ENCODE data around the gene EIF4B.
"Not testable (repeated sequence)": the region's sequence is repeated elsewhere in the genome, so short reads cannot be mapped to it uniquely, and the experiment has no call there.

Gene EIF4B

GRCh38 chr12:53005986-53006809 is at the start of gene EIF4B:
TSS of gene EIF4B (plus strand) at chr12:53006456. CDS start at chr12:53006484, 28 bp downstream.
- peak; percentile 100 for DNase-seq

- DNase-seq: no peak
Measured at GRCh38 chr12:52956987-52957386, 49.3 kb upstream of the EIF4B start.

- no peak for DNase-seq
Measured at GRCh38 chr12:52964556-52965336, 41.5 kb upstream of the EIF4B start.

GRCh38 chr12:52965337-52965731 is 40.9 kb upstream of the EIF4B start:
- DNase-seq: no peak

GRCh38 chr12:52969166-52969795 is 37.0 kb upstream of the EIF4B start:
- DNase-seq: no peak

GRCh38 chr12:52969828-52970569 is 36.3 kb upstream of the EIF4B start:
- DNase-seq: no peak

- no peak for DNase-seq
Measured at GRCh38 chr12:52971679-52972329, 34.5 kb upstream of the EIF4B start.

- DNase-seq: no peak
Measured at GRCh38 chr12:52975204-52975603, 31.1 kb upstream of the EIF4B start.

GRCh38 chr12:52975820-52976573 is 30.3 kb upstream of the EIF4B start:
- no peak for DNase-seq

GRCh38 chr12:52976574-52977071 is 29.6 kb upstream of the EIF4B start:
- no peak for DNase-seq

- no peak for DNase-seq
Measured at GRCh38 chr12:52977170-52977569, 29.1 kb upstream of the EIF4B start.

GRCh38 chr12:52980096-52980649 is 26.1 kb upstream of the EIF4B start:
- no peak for DNase-seq

GRCh38 chr12:52980650-52981423 is 25.4 kb upstream of the EIF4B start:
- peak; percentile 79 for DNase-seq

- no peak for DNase-seq
Measured at GRCh38 chr12:52984136-52984535, 22.1 kb upstream of the EIF4B start.

GRCh38 chr12:52988898-52989297 is 17.4 kb upstream of the EIF4B start:
- no peak for DNase-seq

GRCh38 chr12:52990206-52990605 is 16.1 kb upstream of the EIF4B start:
- DNase-seq: no peak

- DNase-seq: not testable (repeated sequence)
Measured at GRCh38 chr12:52992240-52992639, 14.0 kb upstream of the EIF4B start.

GRCh38 chr12:52992699-52993557 is 13.3 kb upstream of the EIF4B start:
- no peak for DNase-seq

- no peak for DNase-seq
Measured at GRCh38 chr12:52993558-52993869, 12.7 kb upstream of the EIF4B start.
